HCEC 1CT (cell line): ENCODE results near the gene CACNA1C.

Experiments used
- DNase-seq: peaks from one replicate; pipeline ENCODE4 v3.0.0-alpha.2; 2017

The CACNA1C gene

GRCh38 chr12:2035431-2036055 is 17.2 kb upstream of the CACNA1C start:
- DNase-seq: no peak

GRCh38 chr12:2039034-2039433 is 13.8 kb upstream of the CACNA1C start:
- no peak for DNase-seq

GRCh38 chr12:2043054-2043453 is 9.7 kb upstream of the CACNA1C start:
- no peak for DNase-seq

GRCh38 chr12:2044165-2044564 is 8.6 kb upstream of the CACNA1C start:
- DNase-seq: no peak

GRCh38 chr12:2046957-2047356 is 5.8 kb upstream of the CACNA1C start:
- no peak for DNase-seq

GRCh38 chr12:2047752-2048151 is 5.0 kb upstream of the CACNA1C start:
- no peak for DNase-seq

GRCh38 chr12:2049604-2050540 is 2.9 kb upstream of the CACNA1C start:
- no peak for DNase-seq

GRCh38 chr12:2051700-2052621 is 826 bp upstream of the CACNA1C start:
- DNase-seq: no peak

- peak; percentile 21 for DNase-seq
Observed at GRCh38 chr12:2053691-2054090, 904 bp downstream of the CACNA1C start.

GRCh38 chr12:2054091-2055018 is 1.6 kb downstream of the CACNA1C start:
- no peak for DNase-seq

- DNase-seq: peak; percentile 28
Observed at GRCh38 chr12:2057041-2057794, 4.4 kb downstream of the CACNA1C start.

GRCh38 chr12:2057795-2058408 is 5.1 kb downstream of the CACNA1C start:
- DNase-seq: no peak

- no peak for DNase-seq
Observed at GRCh38 chr12:2058837-2059236, 6.0 kb downstream of the CACNA1C start.

GRCh38 chr12:2061402-2061801 is 8.6 kb downstream of the CACNA1C start:
- no peak for DNase-seq

- DNase-seq: no peak
Observed at GRCh38 chr12:2064071-2064507, 11.3 kb downstream of the CACNA1C start.

- DNase-seq: no peak
Observed at GRCh38 chr12:2068653-2069052, 15.9 kb downstream of the CACNA1C start.

- DNase-seq: no peak
Observed at GRCh38 chr12:2070440-2071045, 17.8 kb downstream of the CACNA1C start.

GRCh38 chr12:2074792-2075191 is 22.0 kb downstream of the CACNA1C start:
- DNase-seq: no peak

GRCh38 chr12:2075508-2076195 is 22.9 kb downstream of the CACNA1C start:
- no peak for DNase-seq

- no peak for DNase-seq
Observed at GRCh38 chr12:2076196-2076570, 23.4 kb downstream of the CACNA1C start.
